Cardiac septum (tissue), 1 donor: ENCODE data around the gene USP1. TPM values are rescaled to one million over a fixed set of nuclear protein-coding genes. Genes with fewer than 3 reads are reported as not detected.

Experiments used
- DNase-seq: peaks from one replicate; pipeline ENCODE4 v3.0.0-alpha.2; 2020; ENCODE audit warnings: low spot score
- intact Hi-C: fragments of 100-400 bp; cut with DNase I; formaldehyde crosslinking; loops from one replicate; pipeline ENCODE4 v1.14.0; 2022
- total RNA-seq: library from RNA; stranded (reverse); fragmentation: NEBNext Ultra II Directional; extraction: Animal tissue kit (Norgen Biotek cat#: 25700); gene quantifications from one replicate; pipeline ENCODE4 v1.2.1, GENCODE V29; 2021
- donor health status: DM: no; HTN: no; CAD: no.

Gene USP1
- total RNA-seq, 1 donor from 2014 or later = 15.0 TPM

DNA sequence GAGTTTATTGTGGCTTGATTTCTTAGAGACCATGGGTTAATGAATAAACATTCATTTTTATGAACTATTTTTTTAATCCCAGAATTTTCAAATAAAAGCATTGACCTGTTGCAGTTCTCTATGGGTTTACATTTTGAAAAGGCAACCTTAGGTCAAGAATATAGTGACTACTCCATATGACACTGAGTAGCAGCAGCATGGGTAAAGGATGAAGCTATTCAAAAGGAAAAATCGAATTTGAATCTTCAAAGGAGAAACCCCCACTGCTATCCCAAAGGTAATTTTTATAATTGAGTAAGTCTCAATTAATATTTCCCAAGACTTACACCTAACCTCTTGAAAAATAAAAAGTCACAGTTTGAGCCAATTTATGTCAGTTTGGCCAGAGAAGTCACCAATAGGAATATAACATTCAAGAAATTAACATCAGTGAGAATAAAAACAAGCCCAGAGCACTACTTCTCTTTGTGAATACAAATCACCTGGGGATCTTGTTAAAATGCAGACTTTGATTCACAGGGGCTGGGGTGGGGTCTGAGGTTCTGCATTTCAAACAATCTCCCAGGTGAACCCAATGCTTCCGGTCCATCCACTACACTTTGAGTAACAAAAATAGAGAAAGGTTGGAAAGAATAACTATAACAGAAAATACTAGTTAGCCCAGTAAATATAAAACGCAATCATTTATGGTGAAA, 39.8 kb downstream of the USP1 start:
- no peak for DNase-seq
- intact Hi-C loops = no loop called here

DNA sequence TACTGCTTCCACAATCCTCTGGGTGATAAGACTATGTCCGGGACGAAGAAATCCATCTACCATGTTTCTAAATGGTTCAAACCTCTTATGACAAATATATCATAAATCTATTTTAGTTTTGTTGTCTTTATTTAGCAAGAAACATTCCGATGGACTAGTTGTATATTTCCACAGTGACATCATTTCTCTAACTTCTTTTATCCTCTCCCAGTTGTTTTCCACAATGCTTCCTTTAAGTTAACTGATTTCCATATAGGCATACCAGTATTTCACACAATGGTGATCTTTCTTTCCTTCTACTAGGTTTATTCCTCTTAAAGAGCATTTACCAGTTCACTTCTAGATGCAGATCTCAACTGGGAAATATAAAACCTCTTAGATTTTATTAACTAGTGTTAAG, 44.8 kb downstream of the USP1 start:
- intact Hi-C loops = no loop called here
- no peak for DNase-seq

DNA sequence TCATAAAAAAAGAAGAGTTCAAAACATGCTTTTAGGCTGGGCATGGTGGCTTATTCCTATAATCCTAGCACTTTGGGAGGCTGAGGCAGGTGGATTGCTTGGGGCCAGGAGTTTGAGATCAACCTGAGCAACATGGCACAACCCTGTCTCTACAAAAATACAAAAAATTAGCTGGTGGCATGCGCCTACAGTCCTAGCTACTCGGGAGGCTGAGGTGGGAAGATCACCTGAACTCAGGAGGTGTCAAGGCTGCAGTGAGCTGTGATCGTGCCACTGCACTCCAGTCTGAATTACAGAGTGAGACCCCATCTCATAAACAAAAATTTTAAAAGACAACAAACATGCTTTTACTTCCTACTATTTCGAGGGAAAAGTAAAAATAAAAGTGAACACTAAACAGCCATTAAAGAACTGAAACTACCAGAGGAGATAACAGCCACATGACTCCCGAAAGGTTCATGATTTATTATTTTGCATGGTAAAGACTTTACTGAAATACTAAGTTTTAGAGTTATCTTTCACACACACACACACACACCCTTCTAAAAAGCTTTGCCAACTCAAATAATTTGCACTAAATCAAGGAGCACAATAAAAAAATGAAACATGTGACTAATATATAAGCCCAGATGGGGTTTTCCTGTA, 48.1 kb downstream of the USP1 start:
- DNase-seq = no peak
- intact Hi-C loops = no loop called here

DNA sequence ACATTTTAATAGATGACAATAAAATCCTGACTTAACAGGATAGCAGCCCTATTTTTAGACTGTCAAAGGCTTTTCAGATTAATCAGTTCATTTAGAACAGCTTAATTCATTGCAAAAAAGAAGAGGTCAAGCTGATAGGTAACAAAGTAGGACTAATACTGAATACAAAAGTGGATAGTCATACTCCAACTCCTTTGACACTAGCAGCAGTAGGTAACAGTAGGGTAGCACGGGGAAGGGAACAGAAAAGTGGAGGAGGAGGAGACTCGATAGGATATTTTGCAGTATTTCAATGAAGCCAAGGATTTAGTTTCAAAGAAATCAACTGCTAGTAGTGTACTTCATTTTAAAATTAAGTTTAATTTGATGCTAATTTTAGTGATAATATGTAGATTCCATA, 51.1 kb downstream of the USP1 start:
- intact Hi-C loops = no loop called here
- no peak for DNase-seq

DNA sequence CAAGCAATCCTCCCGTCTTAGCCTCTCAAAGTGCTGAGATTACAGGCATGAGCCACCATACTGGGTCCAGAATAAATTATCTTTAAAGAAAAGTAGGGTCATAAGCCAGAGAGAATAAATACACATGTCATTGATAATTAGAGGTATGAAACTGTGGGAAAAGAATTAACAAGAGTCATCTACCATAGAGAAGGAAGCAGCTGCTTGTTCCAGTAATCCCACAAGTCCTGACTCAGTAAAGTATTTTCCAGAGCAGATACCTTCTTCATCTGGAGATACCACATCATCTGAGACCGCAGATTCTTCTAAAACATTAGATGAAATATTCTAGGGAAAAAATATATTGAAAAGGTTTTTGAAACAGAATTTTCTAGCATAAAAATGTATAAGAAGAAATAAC, 55.7 kb downstream of the USP1 start:
- intact Hi-C loops = no loop called here
- DNase-seq = no peak

DNA sequence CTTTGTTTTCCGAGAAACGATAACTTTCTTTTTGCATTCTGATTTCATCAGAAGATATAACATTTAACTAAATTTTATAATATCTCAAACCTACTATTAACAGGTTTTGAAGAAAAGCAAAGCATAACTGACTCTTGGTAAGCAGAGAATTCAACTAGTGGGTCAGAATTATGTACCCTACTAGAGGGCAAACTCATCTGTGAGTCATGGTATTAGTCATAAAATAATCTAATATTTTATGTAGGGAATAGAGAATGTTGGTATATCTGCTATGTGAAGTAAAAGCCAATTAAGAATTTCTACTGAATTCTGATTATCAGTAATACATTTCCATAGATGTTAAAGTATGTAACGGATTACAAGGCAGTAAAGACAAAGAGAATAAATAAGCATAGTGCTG, 56.8 kb downstream of the USP1 start:
- DNase-seq = no peak
- intact Hi-C loops = no loop called here

- no peak for DNase-seq
- intact Hi-C loops = no loop called here
These were observed 57.3 kb downstream of the USP1 start for GRCh38 chr1:62494137-62494536.

DNA sequence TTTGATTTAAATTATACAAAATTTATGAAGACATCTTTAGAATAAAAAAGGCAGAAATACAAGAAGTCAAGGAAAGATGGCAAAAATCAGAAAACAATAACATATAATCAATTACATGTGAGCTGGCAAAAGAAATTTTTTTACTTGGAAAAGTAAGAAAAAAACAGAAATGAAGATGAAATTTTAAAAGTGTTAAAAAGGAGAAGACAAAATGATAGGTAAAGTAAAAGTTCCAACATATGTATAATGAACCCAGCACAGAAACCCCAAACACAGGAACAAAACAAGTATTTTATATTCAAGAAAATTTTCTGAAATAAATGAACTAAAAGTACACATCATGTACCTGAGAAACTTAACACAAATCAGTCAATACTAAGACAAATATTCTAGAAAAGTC, 63.4 kb downstream of the USP1 start:
- intact Hi-C loops = no loop called here
- DNase-seq = no peak

Other genes with a start within 250 kb of the USP1 start
- 0.67 TPM for gene L1TD1, start 242.2 kb upstream of the USP1 start, total RNA-seq
- 0.16 TPM for gene KANK4, start 117.6 kb upstream of the USP1 start, total RNA-seq
- gene ANGPTL3, start 160.5 kb downstream of the USP1 start, total RNA-seq = not detected